GM21717 (cell line): ENCODE measurements around the gene DIS3L.
"Not testable (repeated sequence)": the region's sequence is repeated elsewhere in the genome, so short reads cannot be mapped to it uniquely, and the experiment has no call there.

ENCODE experiments used
- ATAC-seq: cut with Tn5 transposase; IDR thresholded peaks from one replicate; pipeline ENCODE4 v1.9.1; 2021; ENCODE audit warnings: mild to moderate bottlenecking, moderate library complexity; ENCODE audit not compliant: unreplicated experiment

Gene DIS3L

GRCh38 chr15:66308531-66308930, 15.2 kb downstream of the DIS3L start:
- no peak for ATAC-seq

GRCh38 chr15:66309828-66310227, 16.5 kb downstream of the DIS3L start:
- ATAC-seq, result no peak

- ATAC-seq, result no peak
Measured at GRCh38 chr15:66310786-66311185, 17.4 kb downstream of the DIS3L start.

- no peak for ATAC-seq
Measured at GRCh38 chr15:66312144-66312543, 18.8 kb downstream of the DIS3L start.

- ATAC-seq, result no peak
Measured at GRCh38 chr15:66323312-66323928, 30.1 kb downstream of the DIS3L start.

- no peak for ATAC-seq
Measured at GRCh38 chr15:66326051-66326450, 32.7 kb downstream of the DIS3L start.

GRCh38 chr15:66327736-66328135, 34.4 kb downstream of the DIS3L start:
- no peak for ATAC-seq

- ATAC-seq, result no peak
Measured at GRCh38 chr15:66328771-66329170, 35.4 kb downstream of the DIS3L start.

GRCh38 chr15:66348530-66348929, 55.2 kb downstream of the DIS3L start:
- not testable (repeated sequence) for ATAC-seq

GRCh38 chr15:66356077-66356358, 62.6 kb downstream of the DIS3L start:
- no peak for ATAC-seq

GRCh38 chr15:66356359-66357236, 63.2 kb downstream of the DIS3L start, which contains the start of gene TIPIN:
Gene TIPIN, minus strand, starts transcription at chr15:66356685. Its CDS starts 3,738 bp downstream, at chr15:66352947.
- peak; percentile 83 for ATAC-seq

- ATAC-seq, result no peak
Measured at GRCh38 chr15:66359740-66360139, 66.4 kb downstream of the DIS3L start.

- ATAC-seq, result not testable (repeated sequence)
Measured at GRCh38 chr15:66361745-66362460, 68.5 kb downstream of the DIS3L start.

GRCh38 chr15:66362776-66363175, 69.4 kb downstream of the DIS3L start:
- no peak for ATAC-seq

- no peak for ATAC-seq
Measured at GRCh38 chr15:66364944-66365528, 71.7 kb downstream of the DIS3L start.

GRCh38 chr15:66369773-66370651, 76.6 kb downstream of the DIS3L start:
- no peak for ATAC-seq

- ATAC-seq, result no peak
Measured at GRCh38 chr15:66374179-66374578, 80.8 kb downstream of the DIS3L start.

- no peak for ATAC-seq
Measured at GRCh38 chr15:66378814-66379430, 85.6 kb downstream of the DIS3L start.

GRCh38 chr15:66381376-66381775, 88.0 kb downstream of the DIS3L start:
- ATAC-seq, result not testable (repeated sequence)
